Peyer's patch (tissue), 4 donors: Measurements from ENCODE around the gene RAD51.

ENCODE experiments used
- CTCF ChIP-seq, 6 experiments: fragments of 450-650 bp in 4 of 6; fragments of 200-600 bp in 2 of 6; sonication (generic) in 1 of 6; IDR thresholded peaks; one replicate each; pipeline ENCODE4 v1.5.1; 2017 to 2019; ENCODE audit warnings: antibody characterized with exemption in 6 of 6, mild to moderate bottlenecking in 3 of 6, moderate library complexity in 1 of 6
- POLR2A ChIP-seq, 2 donors: fragments of 450-650 bp; IDR thresholded peaks; one replicate each; pipeline ENCODE4 v1.5.1; 2017; ENCODE audit warnings: antibody characterized with exemption in 2 of 2, mild to moderate bottlenecking in 2 of 2, moderate library complexity in 2 of 2

DNA sequence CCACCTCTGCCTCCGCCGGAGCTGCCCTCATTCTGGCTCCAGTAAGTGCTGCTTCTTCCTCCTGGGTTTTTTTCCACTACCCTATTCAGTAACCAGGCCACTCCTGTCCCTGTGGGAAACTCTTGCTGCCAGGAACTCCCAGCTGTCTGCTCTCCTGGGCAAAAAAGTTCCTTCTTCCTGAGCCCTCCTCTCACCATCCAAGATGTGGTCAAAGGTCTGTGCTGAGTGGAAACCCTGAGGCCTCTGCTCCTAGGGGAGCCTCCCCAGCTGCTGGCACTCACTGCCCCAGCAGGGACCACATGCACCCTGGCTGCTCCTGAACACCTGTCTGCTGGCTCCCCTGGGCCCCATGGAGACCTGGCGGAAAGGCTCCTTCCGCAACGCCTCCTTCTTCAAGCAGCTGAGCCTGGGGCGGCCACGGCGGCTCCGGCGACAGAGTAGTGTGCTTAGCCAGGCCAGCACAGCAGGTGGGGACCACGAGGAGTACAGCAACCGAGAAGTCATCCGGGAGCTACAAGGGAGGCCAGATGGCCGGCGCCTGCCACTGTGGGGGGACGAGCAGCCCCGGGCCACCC lies 75.3 kb downstream of the RAD51 start:
- TF ChIP-seq CTCF (IDR thresholded peaks at IDR 0.05) (no peak), POLR2A (IDR thresholded peaks at IDR 0.05) (peak in 1 of 2 donors; percentile 35)
